Fibroblast of skin of abdomen (primary cell): ENCODE data around the gene SEC24B.

Experiments
- DNase-seq: peaks from one replicate; pipeline ENCODE4 v3.0.0-alpha.2; 2013

Gene SEC24B

GRCh38 chr4:109588176-109588575 is 154.6 kb downstream of the SEC24B start:
- no peak for DNase-seq

DNA sequence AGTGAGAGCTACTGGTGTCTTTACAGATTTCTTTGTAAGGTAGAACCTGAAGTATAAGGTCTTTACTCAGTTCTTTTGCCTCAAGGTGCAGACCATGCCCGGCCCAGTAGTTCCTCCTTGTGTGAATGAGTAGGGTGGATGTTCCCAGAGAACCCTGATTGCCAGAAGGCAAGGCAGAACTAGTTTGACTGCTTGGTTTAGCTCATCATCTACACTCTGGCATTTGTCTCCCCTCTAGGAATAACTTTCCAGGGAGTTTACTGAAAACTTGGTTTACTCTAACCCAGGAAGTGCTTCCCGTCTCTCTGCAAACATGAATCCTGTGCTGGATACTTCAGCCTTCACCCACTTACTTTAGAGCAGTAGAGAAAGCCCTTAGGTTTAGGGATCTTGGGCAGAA is 155.5 kb downstream of the SEC24B start:
- no peak for DNase-seq

DNA sequence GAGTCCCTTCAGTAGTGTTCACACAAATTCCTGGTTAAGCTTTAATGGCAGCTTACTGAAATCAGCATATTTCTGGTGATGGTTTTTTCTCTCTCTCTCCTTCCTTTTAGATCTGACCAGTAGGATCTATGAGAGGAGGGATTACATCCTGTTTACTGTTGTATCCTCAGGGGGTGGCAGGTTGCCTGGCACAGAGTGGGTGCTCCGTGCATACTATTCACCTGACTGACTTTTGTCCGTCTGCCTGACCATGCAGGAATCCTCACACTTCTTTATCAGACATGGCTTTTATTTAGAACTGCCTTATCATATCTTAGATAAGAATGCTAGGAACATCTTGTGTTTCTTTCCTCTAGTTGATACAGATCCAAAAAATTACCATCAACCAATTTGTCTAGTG is 156.0 kb downstream of the SEC24B start:
- DNase-seq: no peak
